ENCODE results near the gene AACS.
A peak's percentile ranks its signal among the peaks of the same experiment; 100 is the strongest.
"Not testable (repeated sequence)": the region's sequence is repeated elsewhere in the genome, so short reads cannot be mapped to it uniquely, and the experiment has no call there.

The AACS gene

GRCh38 chr12:125050446-125050845 lies 14.8 kb upstream of the AACS start:
- H4K20me1 ChIP-seq, result no peaks in the 10 kb centered on the region
- peaks cover 10 to 35% (median 26%) of the 10 kb centered on the region in 11 experiments; a peak in 21 of 22 replicates for H3K9me3 ChIP-seq (replicated peaks in 1 of 11)
- H3K36me3 ChIP-seq, result no peaks in the 10 kb centered on the region
- H3K4me2 ChIP-seq, result peak overlapping the region in 7 of 11 experiments; percentile 4 to 49 (median 23); a peak in 7 of 22 replicates
- no peak overlapping the region for H3K9ac ChIP-seq
- peaks cover 0 to 9% (median 0%) of the 10 kb centered on the region in 11 experiments; a peak in 3 of 22 replicates for H3K27me3 ChIP-seq
- H3K4me3 ChIP-seq, result no peak overlapping the region
- H3K4me1 ChIP-seq, result peaks cover 0 to 27% (median 12%) of the 10 kb centered on the region in 10 experiments; a peak in 15 of 20 replicates
- no peak for TF ChIP-seq Cebpa-rat (IDR thresholded peaks at IDR 0.05)
- no peak overlapping the region for H3K27ac ChIP-seq

GRCh38 chr12:125050868-125051267 lies 14.4 kb upstream of the AACS start:
- H3K36me3 ChIP-seq, result no peaks in the 10 kb centered on the region
- TF ChIP-seq Cebpa-rat (IDR thresholded peaks at IDR 0.05), result no peak
- H3K9ac ChIP-seq, result no peak overlapping the region
- peaks cover 0 to 27% (median 12%) of the 10 kb centered on the region in 10 experiments; a peak in 15 of 20 replicates for H3K4me1 ChIP-seq
- no peak overlapping the region for H3K4me3 ChIP-seq
- H3K27ac ChIP-seq, result no peak overlapping the region
- H3K4me2 ChIP-seq, result peak overlapping the region in 7 of 11 experiments; percentile 4 to 49 (median 23); a peak in 7 of 22 replicates
- peaks cover 0 to 9% (median 0%) of the 10 kb centered on the region in 11 experiments; a peak in 3 of 22 replicates for H3K27me3 ChIP-seq
- H4K20me1 ChIP-seq, result no peaks in the 10 kb centered on the region
- peaks cover 10 to 35% (median 26%) of the 10 kb centered on the region in 11 experiments; a peak in 21 of 22 replicates for H3K9me3 ChIP-seq (replicated peaks in 1 of 11)

- Histone ChIP-seq H3K9ac (peak overlapping the region in 3 of 11 experiments; percentile 1 to 22 (median 8); a peak in 2 of 22 replicates), H3K27me3 (peaks cover 0 to 9% (median 0%) of the 10 kb centered on the region in 11 experiments; a peak in 3 of 22 replicates), H4K20me1 (no peaks in the 10 kb centered on the region), H3K4me3 (peak overlapping the region in 2 of 10 experiments; percentile 14 to 18; a peak in 1 of 20 replicates), H3K4me1 (peaks cover 0 to 23% (median 12%) of the 10 kb centered on the region in 10 experiments; a peak in 15 of 20 replicates), H3K27ac (peak overlapping the region in 6 of 11 experiments; percentile 25 to 53 (median 40); a peak in 7 of 22 replicates), H3K36me3 (no peaks in the 10 kb centered on the region), H3K4me2 (peak overlapping the region; percentile 34 to 74 (median 60); a peak in 21 of 22 replicates), H3K9me3 (replicated peaks in 1 of 11) (peaks cover 8 to 33% (median 28%) of the 10 kb centered on the region in 11 experiments; a peak in 21 of 22 replicates)
- TF ChIP-seq Cebpa-rat (IDR thresholded peaks at IDR 0.05), result 0 out of 22 replicates have a peak, but pooled peaks of 1 of the 11 experiments have one; percentile 6
Measured at GRCh38 chr12:125053821-125054220, 11.4 kb upstream of the AACS start.

- Histone ChIP-seq H3K9me3 (replicated peaks in 1 of 11) (peaks cover 2 to 29% (median 22%) of the 10 kb centered on the region in 11 experiments; a peak in 18 of 22 replicates), H3K9ac (no peak overlapping the region), H3K36me3 (no peaks in the 10 kb centered on the region), H3K4me2 (no peak overlapping the region), H3K4me3 (no peak overlapping the region), H3K27ac (no peak overlapping the region), H4K20me1 (no peaks in the 10 kb centered on the region), H3K27me3 (no peaks in the 10 kb centered on the region; a peak in 1 of 22 replicates), H3K4me1 (peaks cover 0 to 19% (median 9%) of the 10 kb centered on the region in 10 experiments; a peak in 15 of 20 replicates)
- TF ChIP-seq Cebpa-rat (IDR thresholded peaks at IDR 0.05), result no peak
Measured at GRCh38 chr12:125055591-125055990, 9.6 kb upstream of the AACS start.

- H3K36me3 ChIP-seq, result no peaks in the 10 kb centered on the region
- peaks cover 9 to 36% (median 29%) of the 10 kb centered on the region in 11 experiments for H3K9me3 ChIP-seq (replicated peaks in 1 of 11)
- no peaks in the 10 kb centered on the region for H4K20me1 ChIP-seq
- no peak overlapping the region for H3K9ac ChIP-seq
- H3K4me1 ChIP-seq, result peaks cover 0 to 13% (median 9%) of the 10 kb centered on the region in 10 experiments; a peak in 15 of 20 replicates
- H3K27me3 ChIP-seq, result no peaks in the 10 kb centered on the region
- no peak overlapping the region for H3K4me3 ChIP-seq
- no peak for TF ChIP-seq Cebpa-rat (IDR thresholded peaks at IDR 0.05)
- no peak overlapping the region for H3K27ac ChIP-seq
- no peak overlapping the region for H3K4me2 ChIP-seq
Measured at GRCh38 chr12:125056306-125056705, 8.9 kb upstream of the AACS start.

- Histone ChIP-seq H3K9me3 (replicated peaks in 1 of 11) (peaks cover 18 to 41% (median 37%) of the 10 kb centered on the region in 11 experiments), H3K27me3 (no peaks in the 10 kb centered on the region), H3K9ac (no peak overlapping the region), H4K20me1 (no peaks in the 10 kb centered on the region), H3K36me3 (no peaks in the 10 kb centered on the region), H3K27ac (no peak overlapping the region), H3K4me2 (no peak overlapping the region), H3K4me3 (no peak overlapping the region), H3K4me1 (peaks cover 0 to 13% (median 9%) of the 10 kb centered on the region in 10 experiments; a peak in 15 of 20 replicates)
- TF ChIP-seq Cebpa-rat (IDR thresholded peaks at IDR 0.05), result no peak
Measured at GRCh38 chr12:125057708-125058107, 7.5 kb upstream of the AACS start.

GRCh38 chr12:125061229-125061628 lies 4.0 kb upstream of the AACS start:
- H3K36me3 ChIP-seq, result no peaks in the 10 kb centered on the region
- peaks cover 7 to 14% (median 12%) of the 10 kb centered on the region in 10 experiments for H3K4me1 ChIP-seq
- H3K4me3 ChIP-seq, result no peak overlapping the region

GRCh38 chr12:125063522-125063921 lies 1.7 kb upstream of the AACS start:
- H3K4me3 ChIP-seq, H3K27me3 ChIP-seq, H3K9ac ChIP-seq, H3K36me3 ChIP-seq, H3K27ac ChIP-seq, H3K4me2 ChIP-seq: not testable (repeated sequence)
- H3K4me1 ChIP-seq, result peaks cover 17 to 28% (median 22%) of the 10 kb centered on the region in 10 experiments
- H3K9me3 ChIP-seq (replicated peaks in 1 of 11), result peaks cover 18 to 31% (median 23%) of the 10 kb centered on the region in 11 experiments
- peaks cover 0 to 27% (median 7%) of the 10 kb centered on the region in 11 experiments; a peak in 9 of 22 replicates for H4K20me1 ChIP-seq

More at GRCh38 chr12:125061229-125061628, 4.0 kb upstream of the AACS start:
- H3K9me3 ChIP-seq (replicated peaks in 1 of 11), result peaks cover 18 to 31% (median 26%) of the 10 kb centered on the region in 11 experiments
- peaks cover 0 to 6% (median 0%) of the 10 kb centered on the region in 11 experiments; a peak in 1 of 22 replicates for H4K20me1 ChIP-seq
- no peak for TF ChIP-seq Cebpa-rat (IDR thresholded peaks at IDR 0.05)
- H3K9ac ChIP-seq, result no peak overlapping the region
- no peak overlapping the region for H3K4me2 ChIP-seq
- peaks cover 0 to 8% (median 0%) of the 10 kb centered on the region in 11 experiments; a peak in 7 of 22 replicates for H3K27me3 ChIP-seq
- no peak overlapping the region for H3K27ac ChIP-seq

- Histone ChIP-seq H3K9ac (no peak overlapping the region; a peak in 4 of 22 replicates), H3K9me3 (replicated peaks in 1 of 11) (peaks cover 18 to 26% (median 23%) of the 10 kb centered on the region in 11 experiments), H3K4me1 (peaks cover 17 to 28% (median 22%) of the 10 kb centered on the region in 10 experiments), H3K36me3 (peaks cover 0 to 4% (median 0%) of the 10 kb centered on the region in 11 experiments; a peak in 1 of 22 replicates), H3K27me3 (peaks cover 0 to 8% (median 0%) of the 10 kb centered on the region in 11 experiments; a peak in 7 of 22 replicates), H4K20me1 (peaks cover 0 to 31% (median 11%) of the 10 kb centered on the region in 11 experiments; a peak in 11 of 22 replicates), H3K4me3 (peak overlapping the region in 9 of 10 experiments; percentile 73 to 94 (median 83); a peak in 15 of 20 replicates), H3K27ac (no peak overlapping the region), H3K4me2 (peak overlapping the region; percentile 91 to 100 (median 99))
- no peak for TF ChIP-seq Cebpa-rat (IDR thresholded peaks at IDR 0.05)
Measured at GRCh38 chr12:125064492-125064891, 743 bp upstream of the AACS start.

Data from BLaER1 treated with 17β-estradiol and CSF1 and Interleukin-3, amounts not matched to agents 10 nM and 100 nM (cell line).